ENCODE data around the gene TXNRD3.

Gene TXNRD3

DNA sequence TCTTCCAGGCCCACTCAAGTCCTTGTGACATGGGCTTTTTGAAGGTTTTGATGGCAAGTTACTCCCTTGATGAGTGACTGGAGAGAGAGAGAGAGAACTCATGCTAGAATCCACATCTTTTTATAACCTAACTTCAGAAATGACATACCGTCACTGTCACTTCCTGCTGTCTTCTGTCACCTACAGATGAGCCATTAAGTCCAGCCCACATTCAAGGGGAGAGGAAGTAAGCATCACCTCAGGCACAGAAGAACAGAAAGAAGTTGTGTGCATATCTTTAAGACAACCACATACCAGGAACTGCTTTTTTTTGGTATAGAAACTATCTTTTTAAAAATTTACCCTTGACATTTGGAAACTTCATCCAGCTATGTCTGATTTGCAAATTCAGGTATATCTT is 16.6 kb upstream of the TXNRD3 start:
- no peak for DNase-seq (ENCODE audit: low read depth)

DNA sequence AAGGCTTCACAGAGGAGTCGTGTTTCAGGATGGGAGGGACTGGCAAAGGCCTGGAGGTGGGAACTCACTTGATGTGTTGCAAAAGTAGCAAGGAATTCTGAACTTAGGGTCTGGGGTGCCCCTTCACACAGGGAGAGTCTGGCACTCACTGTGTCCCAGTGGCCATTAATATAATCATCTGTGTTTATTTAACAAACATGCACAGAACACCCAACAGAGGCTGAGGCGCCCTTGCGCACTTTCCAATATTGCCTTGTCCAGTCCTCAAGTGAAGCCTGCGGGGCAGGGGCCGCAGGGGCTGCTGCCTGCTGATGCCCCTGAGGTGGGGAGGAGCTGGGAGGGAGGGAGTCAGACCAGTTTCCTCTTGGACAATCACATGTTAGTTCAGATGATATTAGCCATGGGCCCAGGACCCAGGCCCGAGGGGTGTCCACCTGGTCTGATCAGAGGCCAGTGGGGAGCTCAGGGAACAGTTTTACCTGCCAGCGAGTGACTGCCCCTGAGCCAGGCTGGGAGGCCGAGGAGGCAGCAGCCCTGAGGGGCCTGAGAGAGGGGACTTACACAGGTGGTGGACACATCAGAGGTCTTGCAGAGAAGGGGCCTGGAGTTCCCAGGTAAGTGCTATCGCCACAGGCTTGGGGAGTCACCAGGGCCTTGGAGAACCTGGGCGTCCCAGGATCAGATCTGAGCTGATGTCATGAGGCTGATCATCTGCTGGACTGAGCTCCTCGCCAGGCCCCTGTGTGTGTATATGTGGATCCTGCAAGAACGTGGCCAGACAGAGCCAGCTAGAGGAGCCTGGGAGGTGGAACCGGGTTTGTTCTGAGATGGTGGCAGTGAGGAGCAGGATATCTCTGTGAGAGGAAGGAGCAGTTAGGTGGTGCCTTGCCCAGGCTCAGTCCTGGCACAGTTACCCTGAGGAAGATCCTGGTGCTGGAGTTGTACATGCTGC is 13.8 kb upstream of the TXNRD3 start:
- no peak for DNase-seq (ENCODE audit: low read depth)

DNA sequence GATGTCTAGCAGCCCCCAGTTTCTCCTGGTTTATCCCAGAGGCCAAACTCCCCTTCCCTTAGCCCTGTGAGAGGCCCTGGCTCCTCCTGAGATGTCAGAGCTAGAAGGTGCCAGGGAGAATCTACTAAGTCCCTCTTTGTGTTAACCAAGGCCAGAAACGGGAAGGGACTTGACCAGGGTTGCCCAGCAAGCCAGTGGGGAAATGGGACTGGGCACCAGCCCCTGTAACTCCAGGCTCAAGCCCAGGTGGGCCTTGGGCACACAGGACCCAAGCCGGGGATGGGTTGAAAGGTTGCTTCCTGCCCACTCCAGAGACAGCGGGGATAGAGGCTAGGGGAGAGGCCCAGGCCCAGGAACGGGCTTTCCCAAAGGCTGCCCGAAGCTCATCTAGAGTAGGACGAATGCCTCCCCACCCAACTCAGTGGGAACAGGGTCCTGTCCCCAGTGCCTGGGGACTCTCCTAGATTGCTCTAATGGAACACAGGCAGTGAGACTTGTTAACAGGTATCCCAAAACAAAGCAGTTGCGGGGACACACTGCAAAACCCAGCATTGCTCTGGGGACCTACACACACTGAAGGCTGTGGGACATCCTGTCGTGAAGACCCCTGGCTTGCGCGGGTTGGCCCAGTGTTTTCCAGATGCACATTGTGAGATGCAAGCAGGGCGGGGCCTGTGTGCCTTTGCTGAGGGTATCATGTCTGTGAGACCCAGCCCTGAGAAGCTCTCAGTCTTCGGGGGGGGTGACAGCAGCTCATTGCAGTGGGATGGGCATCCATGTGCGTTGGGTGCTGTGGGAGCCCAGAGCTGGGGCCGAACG is 12.9 kb upstream of the TXNRD3 start:
- no peak for DNase-seq (ENCODE audit: low read depth)

DNA sequence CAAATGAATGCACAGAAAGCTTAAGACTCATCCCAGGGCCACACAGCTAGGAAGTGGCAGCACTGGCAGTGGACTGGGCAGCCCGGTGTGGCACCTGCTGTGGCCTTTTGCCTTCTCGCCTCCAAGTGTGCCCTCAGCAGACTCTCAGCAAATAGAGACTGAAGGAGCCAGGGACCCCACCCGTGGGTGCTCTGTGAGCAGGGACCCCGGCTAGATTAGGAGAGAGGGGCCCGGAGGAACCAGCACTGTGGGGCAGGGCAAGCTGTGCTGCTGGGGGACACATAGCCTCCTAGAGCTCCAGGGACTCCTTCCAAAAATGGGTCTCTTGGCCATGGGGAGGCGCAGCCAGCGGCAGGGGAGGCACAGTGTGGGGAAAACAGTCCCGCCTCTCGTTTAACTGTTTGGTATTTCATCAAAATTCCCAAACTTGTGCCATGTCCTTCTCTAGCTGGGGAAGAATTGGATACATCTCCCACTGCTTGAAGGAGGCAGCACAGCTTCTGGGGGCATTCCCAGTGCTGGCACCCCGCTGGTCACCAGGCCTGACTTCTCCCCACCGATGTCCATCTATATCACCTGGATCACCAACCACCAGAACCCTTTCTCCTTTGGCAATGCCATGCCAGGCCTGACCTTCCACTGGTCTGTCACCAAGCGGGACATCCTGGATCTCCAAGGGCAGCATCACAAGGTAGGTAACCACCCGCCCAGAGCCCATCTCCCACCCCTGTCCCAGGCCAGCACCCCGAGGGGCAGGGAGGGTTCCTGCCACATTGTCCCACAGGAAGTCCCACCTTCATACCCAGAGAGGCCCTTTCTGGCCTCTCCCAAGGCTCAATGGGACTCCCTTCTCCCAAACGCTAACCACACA is 12.0 kb upstream of the TXNRD3 start:
- no peak for DNase-seq (ENCODE audit: low read depth)

DNA sequence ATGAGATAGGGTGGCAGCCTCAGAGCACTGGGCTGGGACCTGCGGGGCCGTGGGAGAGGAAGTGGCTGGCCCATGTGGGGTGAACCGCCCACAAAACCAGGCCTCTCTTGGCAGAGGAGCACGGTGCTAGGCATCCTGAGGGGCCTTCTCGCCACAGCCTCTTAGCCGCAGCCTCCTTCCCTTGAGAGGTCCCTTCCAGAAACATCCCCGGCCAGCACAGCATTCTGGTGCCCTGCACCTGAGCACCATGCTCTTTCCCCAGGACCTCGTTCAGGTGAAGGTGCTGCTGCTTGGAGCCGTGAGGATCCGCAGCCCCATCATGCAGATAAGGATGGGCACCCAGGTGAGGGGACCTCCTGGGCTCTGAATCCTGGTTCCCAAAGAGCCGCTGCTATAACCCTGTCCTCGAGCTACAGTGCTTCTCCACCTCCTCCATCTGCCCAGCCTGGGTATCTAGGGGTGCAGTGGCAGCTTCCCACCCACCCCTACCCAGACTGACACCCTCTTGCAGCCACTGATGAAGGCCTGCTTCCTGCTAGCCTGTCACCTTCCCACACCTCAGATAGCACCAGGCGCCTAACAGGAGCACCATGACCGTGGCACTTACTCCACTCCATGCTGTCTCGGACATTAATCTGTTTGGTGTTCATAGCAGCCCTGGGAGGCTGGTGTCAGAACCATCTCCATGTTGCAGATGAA is 11.2 kb upstream of the TXNRD3 start:
- no peak for DNase-seq (ENCODE audit: low read depth)

DNA sequence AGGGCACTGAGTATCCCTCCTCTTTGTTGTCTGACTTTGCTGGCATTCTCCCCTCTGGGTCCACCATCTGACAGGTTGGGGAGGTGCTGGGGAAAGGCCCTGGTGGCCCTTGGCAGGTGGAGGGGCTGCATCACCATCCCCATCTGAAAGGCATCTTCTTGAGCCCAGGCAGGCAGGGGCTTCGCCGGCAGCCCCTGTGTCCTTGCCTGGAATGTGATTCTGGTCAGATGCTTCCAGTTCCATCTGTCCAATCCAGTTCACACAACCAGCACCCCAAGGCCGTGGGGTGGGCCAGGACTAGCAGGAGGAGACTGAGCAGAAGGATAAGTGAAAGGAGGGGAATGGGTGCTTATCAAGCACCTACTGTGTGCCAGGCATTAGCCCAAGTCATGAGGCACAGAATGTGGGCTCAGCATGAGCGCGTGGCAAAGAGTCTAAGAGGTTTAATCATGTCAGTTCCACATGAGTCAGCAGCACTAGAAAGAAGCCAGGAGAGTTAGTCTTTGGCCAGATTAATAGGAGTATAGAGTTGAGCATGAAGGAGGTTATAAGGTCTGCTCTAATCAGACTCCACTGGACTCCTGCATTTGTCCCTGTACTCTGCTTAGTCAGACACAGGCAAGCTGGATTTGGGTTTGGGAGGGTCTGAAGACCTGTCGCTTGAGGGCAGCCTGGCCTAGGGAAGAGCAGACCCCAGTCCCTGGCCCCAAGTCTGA is 10.5 kb upstream of the TXNRD3 start:
- DNase-seq (ENCODE audit: low read depth): no peak

DNA sequence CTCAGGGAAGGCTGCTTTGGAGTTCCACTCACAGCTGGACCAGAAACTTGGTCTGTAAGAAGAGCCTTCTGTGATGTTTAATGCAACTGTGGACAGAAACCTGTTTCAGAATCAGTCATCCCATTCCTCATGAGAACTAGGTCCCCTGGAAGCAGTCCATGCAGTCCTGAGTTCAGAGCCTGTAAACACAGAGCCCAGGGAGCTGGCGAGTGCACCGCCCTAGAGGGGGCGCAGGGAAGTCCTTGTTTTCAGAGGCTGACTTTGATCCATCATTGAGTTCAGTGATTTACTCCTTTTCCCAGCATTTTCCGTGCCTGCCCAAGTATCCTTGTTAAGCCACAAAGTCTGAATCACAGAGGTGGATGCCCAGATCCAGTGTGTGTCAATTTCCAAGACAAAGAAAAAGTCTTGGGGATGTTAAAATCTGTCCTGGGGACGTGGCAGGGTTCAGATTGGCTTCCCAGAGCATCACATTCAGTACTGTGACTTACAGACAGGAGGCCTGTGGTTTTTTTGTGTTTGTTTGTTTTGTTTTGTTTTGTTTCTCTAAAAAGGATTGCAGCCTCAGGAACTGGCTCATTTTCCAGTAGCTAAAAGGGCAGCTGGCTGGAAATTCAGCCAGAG is 9.8 kb upstream of the TXNRD3 start:
- no peak for DNase-seq (ENCODE audit: low read depth)

DNA sequence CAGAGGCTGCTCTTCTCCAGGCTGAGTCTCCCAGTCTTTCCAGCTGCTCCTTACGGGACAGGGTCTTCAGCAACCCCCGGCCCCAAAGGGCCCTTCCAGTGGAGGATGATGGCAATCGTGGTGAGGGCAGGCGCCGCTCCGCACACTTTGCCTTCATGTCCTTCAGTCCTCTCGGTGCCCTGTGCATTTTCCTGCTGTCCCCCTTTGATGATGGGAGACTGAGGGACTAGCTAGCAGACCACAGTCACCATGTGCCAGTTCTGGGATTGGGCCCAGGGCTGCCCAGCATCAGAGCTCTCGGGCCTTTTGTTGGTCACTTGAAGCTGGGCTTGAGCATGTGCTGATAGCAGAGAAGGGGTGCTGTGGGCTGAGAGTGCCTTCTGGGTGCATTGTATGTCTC is 8.8 kb upstream of the TXNRD3 start:
- no peak for DNase-seq (ENCODE audit: low read depth)

DNA sequence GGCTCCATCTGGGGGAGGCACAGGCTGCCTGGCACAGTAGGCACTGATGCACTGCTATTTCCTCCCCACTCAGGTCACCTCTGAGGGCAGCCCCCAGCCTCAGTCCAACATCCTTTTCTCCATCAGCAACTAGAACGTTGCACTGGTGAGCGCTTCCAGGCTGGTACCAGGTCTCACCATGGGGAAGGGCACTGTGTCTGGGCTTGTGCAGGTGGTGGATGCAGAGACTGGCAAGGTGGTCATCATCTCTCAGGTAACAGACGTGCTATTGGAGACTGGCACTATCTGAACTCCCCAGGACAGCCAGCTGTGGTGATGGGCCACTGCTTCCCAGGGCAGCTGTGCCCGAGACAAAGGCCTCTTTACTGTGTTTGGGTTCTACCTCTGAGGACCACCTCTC is 8.3 kb upstream of the TXNRD3 start:
- no peak for DNase-seq (ENCODE audit: low read depth)

DNA sequence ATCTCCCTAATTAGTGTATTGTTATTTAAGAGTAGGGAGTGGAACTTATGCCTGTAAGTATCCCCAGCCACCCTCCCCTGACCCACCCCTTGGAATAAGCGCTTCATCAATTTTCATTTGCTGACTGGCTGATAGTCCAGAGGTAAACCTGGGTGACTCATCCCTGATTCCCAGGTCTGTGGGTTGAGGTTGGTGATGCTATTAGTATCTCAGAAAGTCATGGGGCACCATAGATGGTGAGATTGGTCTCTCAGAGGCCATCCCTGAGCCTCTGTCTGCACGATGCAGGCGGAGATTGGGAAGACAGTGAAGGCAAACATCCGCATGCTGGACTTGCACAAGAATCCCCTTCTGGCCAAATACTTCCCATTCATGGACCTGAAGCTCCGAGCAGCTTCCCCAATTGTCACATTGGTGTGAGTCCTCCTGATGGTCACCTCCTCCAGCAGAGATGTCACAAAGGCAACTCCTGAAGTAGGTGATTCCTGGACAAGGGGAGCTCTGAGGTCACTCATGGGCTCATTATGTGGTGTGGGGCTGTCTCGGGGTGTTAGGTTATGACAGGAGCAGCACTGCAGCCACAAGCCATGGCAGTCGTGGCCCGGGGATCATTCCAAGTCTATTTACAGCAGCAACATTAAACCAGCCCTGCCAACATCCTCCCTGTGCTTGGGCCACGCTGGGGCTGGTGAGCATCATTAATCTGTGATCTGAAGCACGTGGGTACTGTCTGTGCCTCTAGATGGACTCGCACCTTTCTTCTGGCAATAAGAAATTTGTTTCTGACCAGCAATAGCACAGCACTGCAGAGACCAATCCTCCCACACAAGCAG is 6.8 kb upstream of the TXNRD3 start:
- DNase-seq (ENCODE audit: low read depth): no peak

DNA sequence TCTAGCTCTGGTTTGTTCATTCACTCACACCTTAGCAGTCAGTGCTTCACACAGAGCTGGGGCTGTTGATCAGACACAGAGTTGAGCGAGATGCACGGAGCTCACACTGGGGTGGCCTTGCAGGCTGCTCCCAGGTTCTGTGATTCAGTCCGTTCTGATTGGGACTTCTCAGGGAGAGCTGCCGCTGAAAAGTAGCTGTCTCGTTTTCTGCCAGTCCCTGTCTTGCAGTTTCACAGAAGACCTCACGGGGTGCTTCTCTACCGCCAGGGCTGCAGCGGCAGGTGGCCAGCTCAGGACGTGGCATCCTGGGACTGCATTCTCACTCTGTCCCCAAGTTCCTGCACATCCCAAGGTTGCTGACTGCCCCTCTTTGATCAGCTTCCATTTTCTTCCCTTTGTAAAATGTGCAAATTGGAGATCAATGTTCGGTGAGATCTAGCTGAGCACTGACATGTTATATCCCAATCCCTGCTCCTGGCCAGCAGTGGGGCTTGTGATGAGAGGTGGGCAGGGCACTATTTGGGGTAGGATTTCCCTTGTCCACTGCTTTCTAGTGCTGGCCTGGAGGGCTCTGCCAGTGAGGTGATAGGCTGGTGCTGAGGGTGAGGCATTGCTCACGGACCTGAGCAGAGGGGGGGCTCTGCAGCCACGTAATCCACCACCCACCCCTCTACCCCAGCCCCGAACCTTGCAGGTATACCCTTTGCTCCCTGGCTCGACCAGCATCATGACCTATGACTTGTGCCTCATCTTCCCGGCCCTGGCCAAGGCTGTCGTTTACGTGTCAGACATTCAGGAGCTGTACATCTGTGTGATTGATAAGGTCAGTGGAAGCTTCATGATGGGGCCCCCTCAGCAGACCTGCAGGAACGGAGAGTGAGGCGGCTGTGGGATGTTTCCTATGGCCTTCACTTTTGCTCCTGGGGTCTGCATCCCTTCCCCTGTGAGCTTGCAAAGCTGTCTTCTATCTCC is 5.3 kb upstream of the TXNRD3 start:
- no peak for DNase-seq (ENCODE audit: low read depth)

DNA sequence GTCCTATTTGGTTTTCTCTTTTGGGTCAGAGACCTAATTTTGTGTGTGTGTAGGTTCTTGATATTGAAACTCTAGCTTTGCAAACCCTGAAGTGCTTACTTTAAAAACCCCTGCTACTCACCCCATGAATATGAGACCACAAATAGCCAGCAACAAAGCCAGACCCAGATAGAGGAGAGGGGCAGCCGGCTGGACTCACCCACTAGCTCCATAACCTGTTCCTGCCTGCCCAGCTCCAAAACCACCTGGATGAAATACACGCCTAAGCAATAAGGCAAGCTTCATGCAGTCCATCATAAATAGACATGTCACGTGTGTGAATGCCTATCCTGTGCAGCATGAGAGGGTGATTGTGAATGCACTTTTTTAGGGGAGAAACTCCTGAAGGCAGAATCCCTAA is 3.7 kb upstream of the TXNRD3 start:
- DNase-seq (ENCODE audit: low read depth): no peak

DNA sequence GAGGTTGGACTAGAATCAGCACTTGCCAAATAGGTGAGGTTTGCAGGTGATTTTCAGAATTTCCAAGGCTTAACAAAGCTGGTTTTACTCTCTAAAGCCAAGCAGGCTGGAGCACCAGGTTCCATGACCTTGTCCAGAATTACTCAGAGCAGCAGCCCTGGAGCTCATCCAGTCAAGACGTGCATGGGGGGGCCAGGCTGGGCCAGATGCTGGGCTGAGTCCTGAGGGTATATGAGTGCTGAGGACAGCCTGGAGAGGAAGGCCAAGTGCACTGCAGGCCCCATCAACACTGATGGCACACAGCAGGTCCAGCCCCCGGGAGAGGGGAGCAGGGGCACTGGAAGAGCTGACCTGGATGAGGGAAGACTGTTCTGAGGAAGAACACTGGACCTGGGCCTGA is 3.0 kb upstream of the TXNRD3 start:
- no peak for DNase-seq (ENCODE audit: low read depth)

DNA sequence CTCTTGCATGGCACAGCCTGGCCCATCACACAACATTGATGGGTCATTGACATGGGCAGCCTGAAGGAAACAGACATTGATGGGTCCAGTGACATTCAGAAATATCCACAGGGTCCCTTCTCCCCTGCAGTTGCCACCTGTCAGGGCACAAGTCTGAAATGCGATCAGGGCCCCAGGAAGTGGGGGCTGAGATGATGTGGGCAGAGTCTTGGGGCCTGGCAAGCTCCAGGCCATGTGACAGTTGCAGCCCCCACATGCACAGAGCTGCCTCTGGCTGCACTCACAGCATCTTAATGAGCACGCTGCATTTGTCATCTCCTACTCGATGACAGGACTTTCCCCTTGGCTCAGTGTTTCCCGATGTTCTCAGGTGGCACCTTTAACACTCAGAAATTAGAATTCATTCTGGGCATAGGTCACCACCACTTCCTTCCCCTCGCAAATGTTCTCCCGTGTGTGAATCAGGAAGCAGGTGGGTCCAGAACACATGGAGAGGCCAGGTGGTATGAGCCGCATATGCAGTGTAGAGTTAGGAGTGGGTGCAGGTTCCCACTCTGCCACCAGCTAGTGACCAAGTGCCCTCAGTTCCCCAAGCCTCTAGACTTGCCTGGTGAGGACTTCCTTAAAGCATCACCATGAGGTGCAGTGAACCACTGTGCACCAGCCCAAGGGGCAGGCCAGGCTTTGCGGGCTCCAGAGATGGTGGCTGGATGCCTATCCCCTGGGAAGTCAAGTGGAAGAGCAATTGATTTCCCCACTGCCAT is 1.6 kb upstream of the TXNRD3 start:
- DNase-seq (ENCODE audit: low read depth): no peak

DNA sequence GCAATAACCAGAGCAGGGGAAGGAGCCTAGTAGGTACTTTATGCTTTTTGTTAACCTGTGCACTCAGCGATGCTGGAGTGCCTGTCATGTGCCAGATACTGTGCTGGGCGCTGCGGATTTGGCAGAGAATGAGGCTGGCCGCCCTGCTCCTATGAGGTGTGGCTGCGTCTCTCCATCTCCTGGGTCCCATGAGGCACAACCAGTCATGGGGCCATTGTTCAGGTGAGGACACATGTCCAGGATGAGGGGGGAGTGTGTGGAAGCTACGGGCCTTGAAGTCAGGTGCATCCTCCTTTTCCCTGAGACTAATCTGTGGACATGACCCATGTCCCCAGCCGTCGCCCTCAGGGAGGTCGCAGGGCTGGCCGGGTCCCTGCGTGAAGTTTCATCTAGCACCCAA is 963 bp upstream of the TXNRD3 start:
- DNase-seq (ENCODE audit: low read depth): no peak

DNA sequence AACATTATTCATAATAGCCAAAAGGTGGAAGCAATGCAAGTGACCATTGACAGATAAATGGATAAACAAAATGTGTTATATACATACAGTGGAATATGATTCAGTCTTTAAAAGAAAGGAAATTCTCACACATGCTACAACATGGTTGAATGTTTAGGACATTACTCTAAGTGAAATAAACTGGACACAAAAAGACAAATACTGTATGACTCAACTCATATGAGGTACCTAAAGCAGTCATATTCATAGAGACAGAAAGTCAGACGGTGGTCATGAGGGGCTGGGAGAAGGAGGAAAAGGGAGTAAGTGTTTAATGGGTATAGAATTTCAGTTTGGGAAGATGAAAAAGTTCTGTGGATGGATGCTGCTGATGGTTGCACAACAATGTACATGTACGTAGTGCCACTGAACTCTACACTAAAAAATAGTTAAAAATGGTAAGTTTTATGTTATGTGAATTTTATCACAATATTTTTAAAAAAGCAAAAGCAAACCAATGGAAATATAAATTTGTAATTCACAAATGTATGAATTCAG is 5.3 kb downstream of the TXNRD3 start:
- no peak for DNase-seq (ENCODE audit: low read depth)

DNA sequence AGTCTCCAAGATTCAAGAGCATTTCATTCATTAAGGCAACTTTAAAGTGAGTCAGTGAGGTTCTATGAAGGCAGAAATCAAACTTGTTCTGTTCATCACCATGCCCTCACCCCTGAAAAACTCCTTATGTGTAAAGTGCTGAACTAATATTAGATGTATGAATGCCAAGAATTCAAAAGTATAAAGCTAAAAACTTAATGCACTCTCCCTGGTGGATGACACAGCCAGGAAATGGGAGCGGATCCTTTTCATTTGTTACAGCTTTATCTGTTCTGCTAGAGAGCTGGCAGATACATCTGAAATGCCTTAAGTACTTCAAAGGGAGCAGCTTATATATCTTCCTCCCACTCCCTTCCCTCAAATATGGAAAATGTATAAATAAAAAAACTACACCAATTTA is 8.2 kb downstream of the TXNRD3 start:
- DNase-seq (ENCODE audit: low read depth): peak; percentile 74

Measured in amniotic epithelial cell (primary cell).